ENCODE results near the gene PPY. TPM values are rescaled to one million over a fixed set of nuclear protein-coding genes. Genes with fewer than 3 reads are reported as not detected.

Gene PPY
- total RNA-seq, 1 experiment from 2014 or later: not detected

- Mint-ChIP-seq H3K9me3 (no peaks in the 10 kb centered on the region), H3K4me1 (peaks cover 44% of the 10 kb centered on the region), H3K27ac (no peak overlapping the region), H3K4me3 (peak overlapping the region; percentile 90), H3K36me3 (no peaks in the 10 kb centered on the region), H3K27me3 (ENCODE audit: low read depth) (peaks cover 62% of the 10 kb centered on the region)
- ChIA-PET POLR2A (no interaction called here), CTCF (interaction anchor here (1.0 to 7.7 kb wide), 10 partner anchors 10 to 102 kb away, joined by 3 to 49 read pairs (median 7); partner anchors contain the start of genes CD300LG and PPY)
- ATAC-seq (no peak; the same call in 1 of the 2 replicates), DNase-seq (ENCODE audit: low spot score) (no peak)
- no peak for TF ChIP-seq ZNF138 (CRISPR knock-in tag; conservative IDR thresholded peaks at IDR 0.05)
- TF ChIP-seq MLX (CRISPR knock-in tag; IDR thresholded peaks at IDR 0.05): no peak
- TF ChIP-seq IRF2 (CRISPR knock-in tag; IDR thresholded peaks at IDR 0.05; ENCODE audit: borderline replicate concordance, low read depth): no peak
- no peak for TF ChIP-seq USF2 (CRISPR knock-in tag; IDR thresholded peaks at IDR 0.05)
- TF ChIP-seq ZSCAN18 (CRISPR knock-in tag; IDR thresholded peaks at IDR 0.05): no peak
- no peak for TF ChIP-seq RELA (CRISPR knock-in tag; IDR thresholded peaks at IDR 0.05; ENCODE audit: borderline replicate concordance)
Observed at GRCh38 chr17:43905400-43905984, 36.8 kb downstream of the PPY start.

GRCh38 chr17:43901861-43902589 is 40.3 kb downstream of the PPY start:
- ChIA-PET POLR2A (no interaction called here), CTCF (interaction anchor here (0.5 to 4.7 kb wide), 10 partner anchors 7 to 1881 kb away, joined by 3 to 33 read pairs (median 4); partner anchors contain the start of gene CD300LG)
- H3K27ac Mint-ChIP-seq: no peak overlapping the region
- peaks cover 43% of the 10 kb centered on the region for H3K27me3 Mint-ChIP-seq (ENCODE audit: low read depth)
- no peak overlapping the region for H3K4me3 Mint-ChIP-seq
- H3K36me3 Mint-ChIP-seq: peaks cover 4% of the 10 kb centered on the region; the same call in 1 of the 2 replicates
- no peak for ATAC-seq
- H3K4me1 Mint-ChIP-seq: peaks cover 62% of the 10 kb centered on the region
- DNase-seq (ENCODE audit: low spot score): no peak
- H3K9me3 Mint-ChIP-seq: no peaks in the 10 kb centered on the region
- TF ChIP-seq GRHL2 (CRISPR knock-in tag; IDR thresholded peaks at IDR 0.05; ENCODE audit: insufficient replicate concordance, severe bottlenecking): no peak
- TF ChIP-seq RELA (CRISPR knock-in tag; IDR thresholded peaks at IDR 0.05; ENCODE audit: borderline replicate concordance): no peak
- no peak for TF ChIP-seq EMX1 (CRISPR knock-in tag; IDR thresholded peaks at IDR 0.05)
- no peak for TF ChIP-seq TP53 (CRISPR knock-in tag; IDR thresholded peaks at IDR 0.05)
- TF ChIP-seq IRF2 (CRISPR knock-in tag; IDR thresholded peaks at IDR 0.05; ENCODE audit: borderline replicate concordance, low read depth): no peak
- TF ChIP-seq PRDM15 (CRISPR knock-in tag; IDR thresholded peaks at IDR 0.05): no peak
- no peak for TF ChIP-seq ZBTB21 (CRISPR knock-in tag; IDR thresholded peaks at IDR 0.05; ENCODE audit: borderline replicate concordance)
- TF ChIP-seq E2F1 (CRISPR knock-in tag; IDR thresholded peaks at IDR 0.05): no peak
- TF ChIP-seq RORB (CRISPR knock-in tag; IDR thresholded peaks at IDR 0.05): no peak
- TF ChIP-seq CREB1 (CRISPR knock-in tag; IDR thresholded peaks at IDR 0.05): no peak
- no peak for TF ChIP-seq ARID4B (CRISPR knock-in tag; IDR thresholded peaks at IDR 0.05; ENCODE audit: borderline replicate concordance)
- TF ChIP-seq ATF6 (CRISPR knock-in tag; IDR thresholded peaks at IDR 0.05): no peak
- TF ChIP-seq GABPB1 (CRISPR knock-in tag; IDR thresholded peaks at IDR 0.05): no peak
- TF ChIP-seq ZNF396 (CRISPR knock-in tag; IDR thresholded peaks at IDR 0.05; ENCODE audit: borderline replicate concordance): no peak
